Ecto neural progenitor cell (in vitro differentiated cells): ENCODE measurements around the gene DCUN1D2.
A peak's percentile ranks its signal among the peaks of the same experiment; 100 is the strongest.
"Not testable (repeated sequence)": the region's sequence is repeated elsewhere in the genome, so short reads cannot be mapped to it uniquely, and the experiment has no call there.

ENCODE experiments used
- DNase-seq: peaks from one replicate; pipeline ENCODE4 v3.0.0-alpha.2; 2018; ENCODE audit warnings: low spot score

Gene DCUN1D2

GRCh38 chr13:113490496-113491417 is at the start of gene DCUN1D2:
TSS of gene DCUN1D2 (minus strand) at chr13:113490711. CDS start at chr13:113490669, 42 bp downstream.
- peak; percentile 94 for DNase-seq

- no peak for DNase-seq
Observed at GRCh38 chr13:113539822-113540221, 49.3 kb upstream of the DCUN1D2 start.

GRCh38 chr13:113539176-113539575 is 48.7 kb upstream of the DCUN1D2 start:
- peak; percentile 39 for DNase-seq

- no peak for DNase-seq
Observed at GRCh38 chr13:113538689-113539058, 48.2 kb upstream of the DCUN1D2 start.

GRCh38 chr13:113537909-113538688 is 47.6 kb upstream of the DCUN1D2 start:
- no peak for DNase-seq

- DNase-seq, result no peak
Observed at GRCh38 chr13:113537205-113537604, 46.7 kb upstream of the DCUN1D2 start.

- DNase-seq, result no peak
Observed at GRCh38 chr13:113536461-113537110, 46.1 kb upstream of the DCUN1D2 start.

- DNase-seq, result no peak
Observed at GRCh38 chr13:113535381-113535781, 44.9 kb upstream of the DCUN1D2 start.

- no peak for DNase-seq
Observed at GRCh38 chr13:113534236-113534860, 43.8 kb upstream of the DCUN1D2 start.

GRCh38 chr13:113533161-113533840 is 42.8 kb upstream of the DCUN1D2 start:
- peak; percentile 45 for DNase-seq

- peak; percentile 37 for DNase-seq
Observed at GRCh38 chr13:113532156-113532806, 41.8 kb upstream of the DCUN1D2 start.

GRCh38 chr13:113531041-113531873 is 40.7 kb upstream of the DCUN1D2 start:
- peak; percentile 34 for DNase-seq

- DNase-seq, result no peak
Observed at GRCh38 chr13:113528813-113529180, 38.3 kb upstream of the DCUN1D2 start.

GRCh38 chr13:113528101-113528812 is 37.7 kb upstream of the DCUN1D2 start:
- DNase-seq, result no peak

- no peak for DNase-seq
Observed at GRCh38 chr13:113527272-113527958, 36.9 kb upstream of the DCUN1D2 start.

- DNase-seq, result no peak
Observed at GRCh38 chr13:113526466-113527220, 36.1 kb upstream of the DCUN1D2 start.

GRCh38 chr13:113522438-113522837 is 31.9 kb upstream of the DCUN1D2 start:
- DNase-seq, result not testable (repeated sequence)

- no peak for DNase-seq
Observed at GRCh38 chr13:113520571-113520970, 30.1 kb upstream of the DCUN1D2 start.
